ENCODE results near the gene C1orf174.

- TF ChIP-seq POLR2A (IDR thresholded peaks at IDR 0.05) (no peak), CTCF (IDR thresholded peaks at IDR 0.05) (no peak)
Observed at GRCh38 chr1:3945916-3946840, 46.1 kb upstream of the C1orf174 start.
